Measurements from ENCODE around the gene RPL36. TPM values are rescaled to one million over a fixed set of nuclear protein-coding genes. Genes with fewer than 3 reads are reported as not detected.
"Not testable (repeated sequence)": the region's sequence is repeated elsewhere in the genome, so short reads cannot be mapped to it uniquely, and the experiment has no call there.

The RPL36 gene
- total RNA-seq, 2 donors from 2014 or later: 759 to 781 TPM

- intact Hi-C loops (cut with DNase I, micrococcal nuclease): no loop called here
- DNase-seq (no peak), ATAC-seq (no peak)
Observed at GRCh38 chr19:5686326-5686646, 3.8 kb upstream of the RPL36 start.

GRCh38 chr19:5686647-5687359, 3.3 kb upstream of the RPL36 start:
- DNase-seq (peak; percentile 98 to 100), ATAC-seq (peak; percentile 75)
- intact Hi-C loops (cut with DNase I, micrococcal nuclease): no loop called here

GRCh38 chr19:5687360-5688198, 2.5 kb upstream of the RPL36 start:
- ATAC-seq: no peak
- peak in 1 of 2 donors; percentile 31 for DNase-seq
- intact Hi-C loops (cut with DNase I, micrococcal nuclease): no loop called here

GRCh38 chr19:5688262-5688881, 1.7 kb upstream of the RPL36 start:
- ATAC-seq; intact Hi-C loops (cut with DNase I, micrococcal nuclease): not testable (repeated sequence)
- peak in 1 of 2 donors; percentile 24 for DNase-seq

GRCh38 chr19:5690955-5691821, 1.1 kb downstream of the RPL36 start:
- DNase-seq: peak; percentile 73 to 89
- intact Hi-C loops (cut with DNase I, micrococcal nuclease): no loop called here
- ATAC-seq: peak; percentile 41

GRCh38 chr19:5691822-5692722, 2.0 kb downstream of the RPL36 start:
- ATAC-seq (no peak), DNase-seq (peak in 1 of 2 donors; percentile 31)
- intact Hi-C loops (cut with DNase I, micrococcal nuclease): no loop called here

- DNase-seq (peak in 1 of 2 donors; percentile 25), ATAC-seq (no peak)
- intact Hi-C loops (cut with DNase I, micrococcal nuclease): no loop called here
Observed at GRCh38 chr19:5692723-5693194, 2.7 kb downstream of the RPL36 start.

- DNase-seq (peak in 1 of 2 donors; percentile 24), ATAC-seq (no peak)
- intact Hi-C loops (cut with DNase I, micrococcal nuclease): no loop called here
Observed at GRCh38 chr19:5693195-5694166, 3.4 kb downstream of the RPL36 start.

GRCh38 chr19:5694167-5694955, 4.3 kb downstream of the RPL36 start:
- DNase-seq: peak in 1 of 2 donors; percentile 32
- intact Hi-C loops (cut with DNase I, micrococcal nuclease): no loop called here

GRCh38 chr19:5694956-5695648, 5.0 kb downstream of the RPL36 start:
- intact Hi-C loops (cut with DNase I, micrococcal nuclease): no loop called here
- ATAC-seq: no peak
- no peak for DNase-seq

More at GRCh38 chr19:5694167-5694955, 4.3 kb downstream of the RPL36 start:
- ATAC-seq: no peak

- intact Hi-C loops (cut with DNase I, micrococcal nuclease): no loop called here
- DNase-seq (peak in 1 of 2 donors; percentile 24), ATAC-seq (no peak)
Observed at GRCh38 chr19:5695649-5696195, 5.6 kb downstream of the RPL36 start.

- DNase-seq: peak in 1 of 2 donors; percentile 23
- intact Hi-C loops (cut with DNase I, micrococcal nuclease): no loop called here
- ATAC-seq: no peak
Observed at GRCh38 chr19:5696196-5697021, 6.3 kb downstream of the RPL36 start.

- DNase-seq: peak in 1 of 2 donors; percentile 23
- intact Hi-C loops (cut with DNase I, micrococcal nuclease): no loop called here
- ATAC-seq: no peak
Observed at GRCh38 chr19:5697022-5697889, 7.2 kb downstream of the RPL36 start.
